Measurements from ENCODE around the gene IMMT.

- TF ChIP-seq CTCF (conservative IDR thresholded peaks at IDR 0.05; ENCODE audit: low read depth, low read length) (no peak), EZH2 (IDR thresholded peaks at IDR 0.05; ENCODE audit: low read length, unreplicated experiment) (no peak)
These were observed 59.6 kb downstream of the IMMT start for GRCh38 chr2:86135653-86136052.

Data from PC-3 (cell line).